Cortex of kidney (tissue), 1 donor: ENCODE measurements around the gene UBLCP1.
"Not testable (repeated sequence)": the region's sequence is repeated elsewhere in the genome, so short reads cannot be mapped to it uniquely, and the experiment has no call there.

Experiments
- DNase-seq: peaks from one replicate; lab custom pipeline; 2025; lab: John Stamatoyannopoulos, UW

Gene UBLCP1, protein sequence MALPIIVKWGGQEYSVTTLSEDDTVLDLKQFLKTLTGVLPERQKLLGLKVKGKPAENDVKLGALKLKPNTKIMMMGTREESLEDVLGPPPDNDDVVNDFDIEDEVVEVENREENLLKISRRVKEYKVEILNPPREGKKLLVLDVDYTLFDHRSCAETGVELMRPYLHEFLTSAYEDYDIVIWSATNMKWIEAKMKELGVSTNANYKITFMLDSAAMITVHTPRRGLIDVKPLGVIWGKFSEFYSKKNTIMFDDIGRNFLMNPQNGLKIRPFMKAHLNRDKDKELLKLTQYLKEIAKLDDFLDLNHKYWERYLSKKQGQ

DNA sequence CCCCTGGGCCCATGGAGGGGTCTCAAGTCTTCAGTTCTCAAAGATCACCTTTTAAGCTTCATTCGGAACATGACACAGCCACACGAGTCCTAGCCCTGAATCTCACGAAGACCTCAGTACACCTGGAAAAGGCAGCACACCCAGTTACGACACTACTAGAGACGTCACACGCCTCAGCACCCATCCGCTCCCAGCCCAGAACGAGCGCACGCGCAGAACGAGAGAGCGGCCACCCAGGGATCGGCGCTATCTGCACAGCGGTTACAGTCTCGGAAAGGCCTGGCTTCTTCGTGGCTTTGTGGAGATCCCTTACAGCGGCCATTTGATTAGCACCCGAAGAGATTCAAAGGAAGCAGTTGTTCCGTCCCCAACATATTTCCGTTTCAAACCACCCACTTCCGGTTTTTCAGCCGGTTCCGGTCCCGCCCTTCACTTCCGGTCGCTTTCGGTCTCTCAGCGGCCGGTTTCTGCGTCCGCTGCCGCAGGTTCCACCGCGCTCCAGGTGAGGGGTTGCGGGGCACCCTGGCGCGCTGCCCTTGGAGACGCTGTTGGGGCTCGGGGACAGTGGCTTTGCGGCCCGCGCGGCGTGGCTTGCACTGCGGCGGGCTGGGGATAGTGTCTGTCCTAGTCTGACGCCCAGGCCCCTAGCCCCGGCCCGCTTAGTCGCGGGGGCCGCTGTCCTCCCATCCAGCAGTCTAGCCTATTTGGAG lies at the start of gene UBLCP1:
UBLCP1 (plus strand) TSS at position 432 of the 710 bp plus-strand sequence. CDS start 5,626 bp downstream, outside the sequence.
- no peak for DNase-seq

- DNase-seq: no peak
These were observed 48.4 kb upstream of the UBLCP1 start for GRCh38 chr5:159214486-159215271.

GRCh38 chr5:159215886-159216285 lies 47.2 kb upstream of the UBLCP1 start:
- no peak for DNase-seq

DNA sequence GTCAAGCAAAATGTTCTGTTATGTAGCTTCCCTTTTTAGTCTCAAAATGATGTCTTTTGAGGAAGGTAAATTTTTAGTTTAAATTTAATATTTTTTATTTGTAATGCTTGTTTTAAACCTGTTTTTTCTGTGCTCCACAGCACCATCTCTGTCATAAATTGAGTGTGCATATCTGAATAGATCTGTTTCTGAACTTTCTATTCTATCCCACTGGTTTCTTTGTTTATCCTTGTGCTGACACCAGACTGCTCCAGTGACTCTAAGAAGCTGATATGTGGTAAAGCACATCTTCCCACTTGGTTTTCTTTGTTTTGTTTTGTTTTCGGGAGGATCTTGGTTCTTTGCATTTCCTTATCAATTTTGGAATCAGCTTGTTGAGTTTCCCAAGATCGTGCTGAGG lies 46.6 kb upstream of the UBLCP1 start:
- no peak for DNase-seq

DNA sequence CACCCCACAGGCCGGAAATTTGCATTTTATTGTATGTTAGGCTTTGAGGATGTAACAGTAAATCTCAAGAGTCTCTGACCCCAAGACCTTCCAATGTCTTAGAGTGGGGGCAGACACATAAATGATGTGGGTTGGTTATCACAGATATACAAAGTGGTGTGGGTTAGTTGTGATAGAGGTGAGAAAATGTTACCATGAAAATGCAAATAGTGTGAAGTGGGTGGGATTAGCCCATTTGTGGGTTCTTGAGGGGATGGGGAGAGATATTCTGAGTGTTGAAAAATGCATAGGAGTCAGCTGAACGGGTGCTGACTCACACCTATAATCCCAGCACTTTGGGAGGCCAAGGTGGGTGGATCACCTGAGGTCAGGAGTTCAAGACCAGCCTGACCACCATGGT lies 45.9 kb upstream of the UBLCP1 start:
- no peak for DNase-seq

DNA sequence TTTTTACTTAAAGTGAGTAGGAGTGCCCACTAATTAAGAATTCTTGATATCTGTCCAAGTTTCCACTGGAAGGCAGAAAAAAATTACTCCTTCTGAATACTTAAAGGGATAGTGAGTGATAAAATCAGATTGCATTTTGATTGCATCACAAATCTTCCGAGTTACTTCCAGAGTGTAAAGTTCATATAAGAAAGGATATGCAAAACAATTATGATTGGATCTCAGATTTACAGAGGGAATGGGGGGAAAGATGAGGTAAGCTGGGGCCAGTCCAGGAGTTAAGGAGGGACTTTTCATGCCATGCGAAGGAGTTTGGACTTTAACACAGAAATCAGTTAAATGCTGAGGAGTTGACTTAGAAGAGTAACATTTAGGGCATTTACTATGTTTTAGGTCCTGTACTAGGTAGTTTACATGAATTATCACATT lies 44.5 kb upstream of the UBLCP1 start:
- no peak for DNase-seq

GRCh38 chr5:159220206-159220605 lies 42.9 kb upstream of the UBLCP1 start:
- DNase-seq: no peak

DNA sequence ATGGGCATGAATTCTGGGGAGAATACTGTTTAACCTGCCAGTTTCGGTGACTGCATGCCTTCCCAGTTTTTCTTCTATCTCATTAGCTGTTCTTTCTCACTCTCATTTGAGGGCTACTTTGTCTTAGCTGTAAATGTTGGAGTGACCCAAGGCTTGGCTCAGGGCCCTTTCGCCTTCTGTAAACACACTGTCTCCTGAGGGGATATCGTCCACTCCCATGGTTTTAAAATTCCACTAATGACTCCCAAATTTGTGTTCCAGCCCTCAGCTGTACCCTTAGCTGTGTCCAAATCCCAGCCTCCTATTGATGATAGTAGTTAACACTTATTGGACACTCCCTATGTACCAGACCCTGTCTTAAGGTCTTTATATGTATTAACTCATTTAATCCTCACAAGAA lies 39.6 kb upstream of the UBLCP1 start:
- DNase-seq: no peak

DNA sequence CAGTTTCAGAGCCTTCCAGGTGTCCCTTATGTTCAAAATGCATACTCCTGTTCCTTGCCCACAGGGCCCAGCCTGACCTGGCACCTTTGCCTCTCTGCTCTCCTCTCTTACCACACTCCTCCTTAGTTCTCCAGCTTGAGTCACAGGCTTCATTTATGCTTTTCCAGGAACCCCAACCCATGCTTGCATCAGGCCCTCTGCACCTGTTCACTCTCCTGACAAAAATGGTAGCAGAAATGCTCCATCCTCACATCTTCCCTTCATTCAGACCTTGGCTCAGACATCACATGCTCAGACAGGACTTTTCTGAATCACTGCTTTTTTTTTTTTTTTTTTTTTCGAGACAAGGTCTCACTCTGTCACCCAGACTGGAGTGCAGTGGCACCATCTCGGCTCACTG lies 38.6 kb upstream of the UBLCP1 start:
- DNase-seq: no peak

DNA sequence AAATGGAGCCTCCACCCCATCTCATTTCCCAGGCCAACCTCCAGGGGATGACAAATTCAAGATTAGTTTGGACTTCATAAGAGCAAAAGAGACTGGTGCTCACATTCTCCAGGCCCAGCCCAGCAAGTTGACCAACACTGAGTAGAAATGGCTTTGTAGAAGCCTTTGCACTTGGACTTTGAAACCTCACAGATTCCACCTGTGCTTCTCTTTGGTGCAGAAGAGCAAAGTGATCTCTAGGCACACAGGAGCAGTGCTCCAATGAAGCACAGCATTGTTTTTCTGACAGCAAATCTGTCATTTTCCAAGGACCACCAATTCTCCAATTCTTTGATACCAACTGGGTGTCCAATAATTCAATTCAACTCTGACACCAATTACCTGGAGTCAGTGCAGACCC lies 36.6 kb upstream of the UBLCP1 start:
- no peak for DNase-seq

DNA sequence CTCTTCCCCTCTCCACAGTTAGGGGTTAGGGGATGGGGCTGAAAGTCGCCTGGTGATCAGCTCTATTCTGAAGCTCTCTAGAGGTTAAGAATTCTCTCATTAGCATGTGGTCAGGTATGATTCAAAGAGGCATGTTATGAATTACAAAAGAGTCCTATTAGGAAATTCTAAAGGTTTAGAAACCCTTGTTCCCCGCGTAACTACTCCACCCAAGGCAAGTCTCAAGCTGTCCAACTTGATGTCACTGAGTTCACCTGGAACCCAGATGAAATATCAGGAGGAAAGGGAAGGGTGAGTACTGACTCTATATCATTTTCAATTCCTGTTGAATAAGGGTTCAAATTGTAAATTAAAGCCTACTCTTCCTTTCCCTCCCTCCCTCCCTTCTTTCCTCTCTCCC lies 35.6 kb upstream of the UBLCP1 start:
- no peak for DNase-seq

DNA sequence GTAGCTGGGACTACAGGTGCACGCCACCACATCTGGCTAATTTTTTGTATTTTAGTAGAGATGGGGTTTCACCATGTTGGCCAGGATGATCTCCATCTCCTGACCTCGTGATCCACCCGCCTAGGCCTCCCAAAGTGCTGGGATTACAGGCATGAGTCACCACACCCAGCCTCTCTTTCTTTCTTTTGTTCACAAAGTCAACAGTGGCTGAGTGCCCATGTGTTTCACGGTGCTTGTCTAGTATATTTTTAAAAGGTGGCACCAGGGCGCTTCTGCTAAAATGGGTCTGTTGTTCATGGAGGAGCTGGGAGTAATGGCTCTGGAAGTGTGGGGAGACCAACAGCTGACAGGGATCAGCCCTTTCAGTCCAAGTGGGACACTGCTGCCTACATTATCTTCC lies 35.0 kb upstream of the UBLCP1 start:
- DNase-seq: not testable (repeated sequence)

DNA sequence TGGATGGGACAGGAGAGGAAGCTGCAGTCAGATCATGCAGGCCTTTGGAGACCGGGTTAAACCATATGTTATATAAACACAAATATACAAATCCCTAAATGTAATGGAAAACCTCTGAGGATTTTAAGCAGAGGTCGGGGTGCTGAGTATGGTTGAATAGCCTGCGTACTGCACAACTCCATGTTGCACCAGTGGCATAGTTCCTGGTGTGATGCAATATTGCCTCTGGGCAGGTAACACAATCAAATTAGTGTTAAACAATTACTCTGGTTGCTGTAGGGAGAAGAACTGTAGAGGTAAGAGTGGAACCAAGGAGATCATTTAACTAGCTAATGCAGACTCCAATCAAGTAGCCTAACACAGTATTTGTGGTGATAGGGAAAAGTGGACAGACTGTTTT lies 32.4 kb upstream of the UBLCP1 start:
- DNase-seq: no peak

DNA sequence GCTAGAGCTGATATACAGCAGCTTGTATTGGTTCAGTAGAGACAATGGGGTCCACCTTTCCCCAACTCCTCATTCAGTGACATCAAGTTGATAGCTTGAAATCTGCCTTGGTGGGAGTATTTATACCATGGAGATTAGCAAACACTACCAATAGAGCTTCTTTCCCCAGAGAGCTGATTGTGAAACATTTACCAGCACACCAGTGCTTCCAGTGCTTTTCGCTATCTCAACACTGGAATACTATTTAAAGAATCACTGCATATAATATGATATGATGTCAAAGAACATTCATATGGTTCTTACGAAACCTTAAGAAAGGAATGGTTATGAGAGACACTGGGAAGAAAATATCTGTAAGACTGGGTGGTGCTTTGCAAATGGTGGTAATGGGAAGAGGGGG lies 31.9 kb upstream of the UBLCP1 start:
- DNase-seq: no peak

DNA sequence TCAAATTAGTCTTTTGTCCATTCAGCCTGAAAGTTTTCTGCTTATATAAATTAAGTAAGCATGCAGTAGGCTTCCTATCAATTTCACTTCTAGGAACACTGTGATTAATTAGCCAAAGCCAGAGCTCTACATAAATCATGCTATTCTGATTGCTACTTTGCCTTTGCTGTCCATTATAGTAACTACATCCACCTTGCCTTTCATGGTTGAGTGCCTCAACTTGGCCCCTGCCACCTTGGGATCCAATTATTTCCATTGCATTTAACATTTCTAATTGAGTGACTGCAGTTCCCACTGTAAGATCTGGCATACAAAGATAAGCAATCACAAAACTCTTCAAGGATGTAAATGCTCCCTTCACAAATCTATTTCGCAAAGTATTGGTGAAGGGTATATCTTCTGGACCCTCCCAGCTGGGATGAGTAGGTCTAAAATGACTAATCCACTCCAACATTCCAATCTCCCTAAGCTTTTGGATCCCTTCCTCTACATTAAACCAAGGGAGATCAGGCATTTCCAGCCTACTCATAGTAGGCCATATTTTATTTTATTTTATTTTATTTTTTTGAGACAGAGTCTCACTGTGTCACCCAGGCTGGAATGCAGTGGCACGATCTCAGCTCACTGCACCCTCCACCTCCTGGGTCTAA lies 27.1 kb upstream of the UBLCP1 start:
- not testable (repeated sequence) for DNase-seq

DNA sequence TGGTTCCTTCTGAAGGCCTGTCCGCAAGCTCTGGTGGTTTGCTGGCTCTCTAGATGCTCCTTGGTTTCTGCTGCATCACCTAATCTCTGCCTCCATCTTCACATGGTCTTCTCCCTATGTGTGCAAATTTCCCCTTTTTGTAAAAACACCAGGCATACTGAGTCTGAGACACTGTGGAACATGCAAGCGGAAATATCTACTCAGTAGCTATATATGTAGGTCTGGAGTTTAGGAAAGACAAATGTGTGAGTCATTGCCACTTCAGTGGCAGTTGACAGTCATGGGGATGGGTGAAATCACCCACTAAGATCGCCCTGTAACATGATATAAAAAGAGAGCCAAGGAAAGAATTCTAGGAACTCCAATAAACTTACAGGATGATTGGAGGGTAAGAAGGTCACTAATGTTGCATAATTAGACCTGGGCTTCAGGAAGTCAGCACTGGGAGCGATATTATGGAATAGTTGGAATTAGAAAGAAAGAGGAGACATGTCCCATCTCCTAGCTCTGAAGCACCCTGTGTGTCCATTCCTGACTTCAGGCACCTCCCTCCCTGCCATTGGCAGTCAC lies 22.7 kb upstream of the UBLCP1 start:
- DNase-seq: no peak

- no peak for DNase-seq
These were observed 21.0 kb upstream of the UBLCP1 start for GRCh38 chr5:159241946-159242552.

- no peak for DNase-seq
These were observed 20.4 kb upstream of the UBLCP1 start for GRCh38 chr5:159242656-159243055.

- no peak for DNase-seq
These were observed 19.7 kb upstream of the UBLCP1 start for GRCh38 chr5:159243385-159243784.

DNA sequence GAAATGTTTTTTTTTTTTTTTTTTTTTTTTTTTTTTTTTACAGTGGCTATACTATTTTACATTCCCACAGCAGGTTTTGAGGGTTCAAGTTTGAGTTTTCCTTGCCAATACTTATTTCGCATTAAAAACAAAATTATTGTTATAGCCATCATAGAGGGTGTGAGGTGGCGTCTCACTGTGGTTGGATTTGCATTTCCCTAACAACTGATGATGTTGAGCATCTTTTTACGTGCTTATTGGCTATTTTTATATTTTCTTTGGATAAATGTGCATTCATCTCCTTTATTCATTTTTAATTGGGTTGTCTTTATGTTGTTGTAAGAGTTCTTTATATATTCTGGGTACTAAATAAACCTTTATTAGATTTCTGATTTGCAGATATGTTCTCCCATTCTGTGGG lies 18.9 kb upstream of the UBLCP1 start:
- DNase-seq: no peak

DNA sequence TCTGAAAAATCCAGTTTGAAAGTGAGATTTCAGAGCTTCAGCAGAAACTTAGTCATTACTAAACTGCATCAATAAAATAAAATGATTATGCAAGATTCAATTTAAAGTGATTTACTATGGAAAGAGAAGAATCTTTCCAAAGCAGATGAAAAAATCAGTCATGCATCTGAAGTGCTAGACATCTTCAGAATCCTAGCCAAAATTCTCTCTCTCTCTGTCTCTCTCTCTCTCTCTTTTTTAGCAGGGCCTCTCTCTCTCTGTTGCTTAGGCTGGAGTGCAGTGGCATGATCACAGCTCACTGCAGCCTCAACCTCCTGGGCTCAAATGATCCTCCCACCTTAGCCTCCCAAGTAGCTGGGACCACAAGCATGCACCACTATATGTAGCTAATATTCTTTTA lies 18.2 kb upstream of the UBLCP1 start:
- DNase-seq: no peak

DNA sequence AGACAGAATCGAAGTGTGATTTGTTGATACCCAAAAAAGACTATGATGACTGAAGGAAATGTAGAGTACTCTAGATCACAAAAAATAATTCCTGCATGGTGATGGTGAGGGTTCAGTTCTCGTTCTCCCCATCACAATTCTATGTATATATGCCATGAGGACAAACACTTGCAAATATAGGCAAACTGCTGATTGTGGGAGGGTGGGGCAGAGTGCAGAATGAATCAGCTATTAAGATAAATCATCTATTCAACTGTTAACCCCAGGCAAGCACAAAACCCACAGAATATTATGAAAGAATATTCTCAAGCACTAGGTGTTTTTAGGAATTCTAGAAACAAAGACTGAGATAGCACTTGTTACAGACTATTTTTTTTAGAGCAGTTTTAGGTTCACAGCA lies 13.9 kb upstream of the UBLCP1 start:
- DNase-seq: no peak
